ENCODE results near the gene SLC9A2.

DNA sequence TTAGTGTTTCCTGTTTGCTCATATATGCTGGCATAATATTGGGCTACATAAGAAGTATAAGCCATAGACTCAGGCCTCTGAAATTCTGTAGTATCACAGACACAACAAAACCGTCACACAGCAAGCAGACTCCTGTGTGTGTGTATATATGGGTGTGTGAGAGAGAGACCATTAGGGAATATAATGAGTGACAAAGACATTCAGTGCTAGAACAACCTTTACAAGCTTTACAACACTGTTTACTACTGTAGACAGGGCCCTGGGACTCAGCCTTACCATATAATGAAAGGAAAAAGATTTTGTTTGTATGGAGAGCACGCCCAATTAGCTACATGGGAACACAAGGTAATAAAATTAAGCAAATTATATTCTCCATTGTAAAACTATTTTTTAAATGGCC lies 77.1 kb downstream of the SLC9A2 start:
- TF ChIP-seq, protein P1, sequence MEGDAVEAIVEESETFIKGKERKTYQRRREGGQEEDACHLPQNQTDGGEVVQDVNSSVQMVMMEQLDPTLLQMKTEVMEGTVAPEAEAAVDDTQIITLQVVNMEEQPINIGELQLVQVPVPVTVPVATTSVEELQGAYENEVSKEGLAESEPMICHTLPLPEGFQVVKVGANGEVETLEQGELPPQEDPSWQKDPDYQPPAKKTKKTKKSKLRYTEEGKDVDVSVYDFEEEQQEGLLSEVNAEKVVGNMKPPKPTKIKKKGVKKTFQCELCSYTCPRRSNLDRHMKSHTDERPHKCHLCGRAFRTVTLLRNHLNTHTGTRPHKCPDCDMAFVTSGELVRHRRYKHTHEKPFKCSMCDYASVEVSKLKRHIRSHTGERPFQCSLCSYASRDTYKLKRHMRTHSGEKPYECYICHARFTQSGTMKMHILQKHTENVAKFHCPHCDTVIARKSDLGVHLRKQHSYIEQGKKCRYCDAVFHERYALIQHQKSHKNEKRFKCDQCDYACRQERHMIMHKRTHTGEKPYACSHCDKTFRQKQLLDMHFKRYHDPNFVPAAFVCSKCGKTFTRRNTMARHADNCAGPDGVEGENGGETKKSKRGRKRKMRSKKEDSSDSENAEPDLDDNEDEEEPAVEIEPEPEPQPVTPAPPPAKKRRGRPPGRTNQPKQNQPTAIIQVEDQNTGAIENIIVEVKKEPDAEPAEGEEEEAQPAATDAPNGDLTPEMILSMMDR (conservative IDR thresholded peaks at IDR 0.05 in 1 of 2, IDR thresholded peaks at IDR 0.05 in 1 of 2; ENCODE audit: extremely low read depth in 1 of 2, insufficient read depth in 1 of 2, low read depth in 1 of 2, low read length in 2 of 2) = no peak
- no peak for TF ChIP-seq EZH2 (IDR thresholded peaks at IDR 0.05; ENCODE audit: borderline replicate concordance, low read length)

All from mammary epithelial cell (primary cell).